Endothelial cell of umbilical vein (primary cell): ENCODE data around the gene TOPAZ1.
"Not testable (repeated sequence)": the region's sequence is repeated elsewhere in the genome, so short reads cannot be mapped to it uniquely, and the experiment has no call there.

ENCODE experiments used
- CTCF ChIP-seq, 2 donors: IDR thresholded peaks; 1 replicate in 1 of 2; 2 replicates in 1 of 2; pipeline ENCODE4 v1.5.1; 2011; ENCODE audit warnings: low read length in 2 of 2, mild to moderate bottlenecking in 2 of 2, moderate library complexity in 2 of 2, control low read depth in 1 of 2, inconsistent platforms in 1 of 2, low read depth in 1 of 2; ENCODE audit not compliant: insufficient read depth in 1 of 2; ENCODE audit errors: extremely low read depth in 1 of 2
- POLR2A ChIP-seq: IDR thresholded peaks from 2 replicates; pipeline ENCODE4 v1.6.1; 2012; ENCODE audit warnings: low read depth, mild to moderate bottlenecking, control low read depth, low read length
- POLR2AphosphoS5 ChIP-seq: IDR thresholded peaks from 2 replicates; pipeline ENCODE4 v1.6.1; 2012; ENCODE audit warnings: low read depth, mild to moderate bottlenecking, control low read depth, low read length, moderate library complexity; ENCODE audit not compliant: insufficient read depth

DNA sequence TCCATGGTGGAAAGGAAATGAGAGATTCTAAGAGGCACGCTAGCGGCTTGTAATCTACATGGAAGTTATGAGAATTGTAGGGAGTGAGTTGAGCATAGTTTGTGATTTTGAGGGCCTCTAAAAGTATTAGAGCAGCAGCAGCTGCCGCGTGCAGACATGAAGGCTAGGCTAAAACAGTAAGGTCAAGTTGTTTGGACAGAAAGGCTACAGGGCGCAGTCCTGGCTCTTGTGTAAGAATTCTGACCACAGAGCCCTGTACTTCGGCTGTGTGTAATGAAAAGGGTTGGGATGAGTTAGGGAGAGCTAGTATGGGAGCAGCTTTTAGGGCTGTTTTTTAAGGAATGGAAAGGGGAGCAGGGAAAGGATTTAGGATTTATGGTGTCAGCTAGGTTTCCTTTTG is 104.9 kb downstream of the TOPAZ1 start:
- not testable (repeated sequence) for TF ChIP-seq CTCF (IDR thresholded peaks at IDR 0.05; ENCODE audit: extremely low read depth in 1 of 2, insufficient read depth in 1 of 2, low read depth in 1 of 2, low read length in 2 of 2); POLR2A; POLR2AphosphoS5
